ENCODE results near the gene GSTCD. TPM values are rescaled to one million over a fixed set of nuclear protein-coding genes. Genes with fewer than 3 reads are reported as not detected.
A peak's percentile ranks its signal among the peaks of the same experiment; 100 is the strongest.

The GSTCD gene
- total and polyA plus RNA-seq, 9 of the 15 experiments (the other 6 are each of a cell fraction or from before 2014, with no cell fraction given) = 4.5 to 36.3 (median 16.0) TPM

DNA sequence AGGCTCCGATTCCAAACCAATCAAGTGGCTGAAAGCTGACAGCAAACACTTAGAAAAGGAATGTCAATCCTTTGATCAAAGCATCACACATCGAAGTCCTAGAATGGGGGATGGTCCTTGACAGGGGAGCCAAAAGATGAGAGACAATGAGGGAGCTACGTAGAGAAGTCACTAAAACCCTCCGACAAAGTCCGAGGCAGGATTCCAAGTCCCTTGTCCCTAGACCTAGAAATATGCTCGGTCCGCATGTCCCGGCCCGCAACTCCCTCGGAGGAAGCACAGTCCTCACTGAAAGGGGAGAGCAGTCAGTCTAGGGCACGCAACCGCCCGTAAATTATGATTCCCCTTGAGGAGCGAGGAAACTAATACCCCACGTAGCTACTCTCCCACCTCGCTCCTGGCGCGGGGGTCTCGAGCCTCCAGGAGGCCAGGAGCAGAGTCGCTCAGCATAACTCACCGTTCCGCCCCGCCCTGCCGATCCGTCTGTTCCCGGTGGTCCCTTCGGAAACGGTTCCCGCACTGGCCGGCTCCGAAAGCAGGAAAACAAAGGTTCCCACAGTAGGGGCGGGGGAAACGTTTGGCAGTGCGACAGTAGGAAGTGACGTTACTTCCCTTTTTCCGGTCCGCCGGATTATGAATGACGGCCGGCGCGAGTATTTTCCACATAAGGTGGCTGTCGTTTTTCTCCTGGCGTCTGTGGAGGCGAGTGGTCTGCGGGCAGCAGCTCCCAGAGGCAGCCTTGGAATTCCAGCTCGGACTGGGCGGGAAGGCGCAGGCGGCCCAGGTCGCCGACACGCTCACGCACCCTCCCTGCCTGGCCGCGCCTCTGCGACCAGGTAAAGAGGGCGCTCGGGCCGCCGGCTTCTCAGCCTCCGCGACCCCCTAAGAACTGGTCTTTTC lies at the start of gene GSTCD, which contains the start of gene INTS12 (continued):
- TF ChIP-seq, protein P1, sequence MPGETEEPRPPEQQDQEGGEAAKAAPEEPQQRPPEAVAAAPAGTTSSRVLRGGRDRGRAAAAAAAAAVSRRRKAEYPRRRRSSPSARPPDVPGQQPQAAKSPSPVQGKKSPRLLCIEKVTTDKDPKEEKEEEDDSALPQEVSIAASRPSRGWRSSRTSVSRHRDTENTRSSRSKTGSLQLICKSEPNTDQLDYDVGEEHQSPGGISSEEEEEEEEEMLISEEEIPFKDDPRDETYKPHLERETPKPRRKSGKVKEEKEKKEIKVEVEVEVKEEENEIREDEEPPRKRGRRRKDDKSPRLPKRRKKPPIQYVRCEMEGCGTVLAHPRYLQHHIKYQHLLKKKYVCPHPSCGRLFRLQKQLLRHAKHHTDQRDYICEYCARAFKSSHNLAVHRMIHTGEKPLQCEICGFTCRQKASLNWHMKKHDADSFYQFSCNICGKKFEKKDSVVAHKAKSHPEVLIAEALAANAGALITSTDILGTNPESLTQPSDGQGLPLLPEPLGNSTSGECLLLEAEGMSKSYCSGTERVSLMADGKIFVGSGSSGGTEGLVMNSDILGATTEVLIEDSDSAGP (CRISPR knock-in tag; IDR thresholded peaks at IDR 0.05) = peak; percentile 30; the same call in 1 of the 2 replicates
- TF ChIP-seq, protein P2, sequence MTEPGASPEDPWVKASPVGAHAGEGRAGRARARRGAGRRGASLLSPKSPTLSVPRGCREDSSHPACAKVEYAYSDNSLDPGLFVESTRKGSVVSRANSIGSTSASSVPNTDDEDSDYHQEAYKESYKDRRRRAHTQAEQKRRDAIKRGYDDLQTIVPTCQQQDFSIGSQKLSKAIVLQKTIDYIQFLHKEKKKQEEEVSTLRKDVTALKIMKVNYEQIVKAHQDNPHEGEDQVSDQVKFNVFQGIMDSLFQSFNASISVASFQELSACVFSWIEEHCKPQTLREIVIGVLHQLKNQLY (CRISPR knock-in tag; conservative IDR thresholded peaks at IDR 0.05) = no peak
- TF ChIP-seq ZKSCAN1 (IDR thresholded peaks at IDR 0.05; ENCODE audit: low read depth, low read length) (peak; percentile 89), SMAD3 (CRISPR knock-in tag; conservative IDR thresholded peaks at IDR 0.05) (0 out of 2 replicates have a peak, but pooled peaks have one; percentile 54), ZNF76 (CRISPR knock-in tag; IDR thresholded peaks at IDR 0.05; ENCODE audit: borderline replicate concordance) (no peak), SNRNP70 (optimal IDR thresholded peaks at IDR 0.05; ENCODE audit: low read depth, low read length) (no peak)
- TF ChIP-seq, protein P3, sequence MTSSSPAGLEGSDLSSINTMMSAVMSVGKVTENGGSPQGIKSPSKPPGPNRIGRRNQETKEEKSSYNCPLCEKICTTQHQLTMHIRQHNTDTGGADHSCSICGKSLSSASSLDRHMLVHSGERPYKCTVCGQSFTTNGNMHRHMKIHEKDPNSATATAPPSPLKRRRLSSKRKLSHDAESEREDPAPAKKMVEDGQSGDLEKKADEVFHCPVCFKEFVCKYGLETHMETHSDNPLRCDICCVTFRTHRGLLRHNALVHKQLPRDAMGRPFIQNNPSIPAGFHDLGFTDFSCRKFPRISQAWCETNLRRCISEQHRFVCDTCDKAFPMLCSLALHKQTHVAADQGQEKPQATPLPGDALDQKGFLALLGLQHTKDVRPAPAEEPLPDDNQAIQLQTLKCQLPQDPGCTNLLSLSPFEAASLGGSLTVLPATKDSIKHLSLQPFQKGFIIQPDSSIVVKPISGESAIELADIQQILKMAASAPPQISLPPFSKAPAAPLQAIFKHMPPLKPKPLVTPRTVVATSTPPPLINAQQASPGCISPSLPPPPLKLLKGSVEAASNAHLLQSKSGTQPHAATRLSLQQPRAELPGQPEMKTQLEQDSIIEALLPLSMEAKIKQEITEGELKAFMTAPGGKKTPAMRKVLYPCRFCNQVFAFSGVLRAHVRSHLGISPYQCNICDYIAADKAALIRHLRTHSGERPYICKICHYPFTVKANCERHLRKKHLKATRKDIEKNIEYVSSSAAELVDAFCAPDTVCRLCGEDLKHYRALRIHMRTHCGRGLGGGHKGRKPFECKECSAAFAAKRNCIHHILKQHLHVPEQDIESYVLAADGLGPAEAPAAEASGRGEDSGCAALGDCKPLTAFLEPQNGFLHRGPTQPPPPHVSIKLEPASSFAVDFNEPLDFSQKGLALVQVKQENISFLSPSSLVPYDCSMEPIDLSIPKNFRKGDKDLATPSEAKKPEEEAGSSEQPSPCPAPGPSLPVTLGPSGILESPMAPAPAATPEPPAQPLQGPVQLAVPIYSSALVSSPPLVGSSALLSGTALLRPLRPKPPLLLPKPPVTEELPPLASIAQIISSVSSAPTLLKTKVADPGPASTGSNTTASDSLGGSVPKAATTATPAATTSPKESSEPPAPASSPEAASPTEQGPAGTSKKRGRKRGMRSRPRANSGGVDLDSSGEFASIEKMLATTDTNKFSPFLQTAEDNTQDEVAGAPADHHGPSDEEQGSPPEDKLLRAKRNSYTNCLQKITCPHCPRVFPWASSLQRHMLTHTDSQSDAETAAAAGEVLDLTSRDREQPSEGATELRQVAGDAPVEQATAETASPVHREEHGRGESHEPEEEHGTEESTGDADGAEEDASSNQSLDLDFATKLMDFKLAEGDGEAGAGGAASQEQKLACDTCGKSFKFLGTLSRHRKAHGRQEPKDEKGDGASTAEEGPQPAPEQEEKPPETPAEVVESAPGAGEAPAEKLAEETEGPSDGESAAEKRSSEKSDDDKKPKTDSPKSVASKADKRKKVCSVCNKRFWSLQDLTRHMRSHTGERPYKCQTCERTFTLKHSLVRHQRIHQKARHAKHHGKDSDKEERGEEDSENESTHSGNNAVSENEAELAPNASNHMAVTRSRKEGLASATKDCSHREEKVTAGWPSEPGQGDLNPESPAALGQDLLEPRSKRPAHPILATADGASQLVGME (CRISPR knock-in tag; IDR thresholded peaks at IDR 0.05) = peak; percentile 50; the same call in 1 of the 2 replicates
- TF ChIP-seq, protein P4, sequence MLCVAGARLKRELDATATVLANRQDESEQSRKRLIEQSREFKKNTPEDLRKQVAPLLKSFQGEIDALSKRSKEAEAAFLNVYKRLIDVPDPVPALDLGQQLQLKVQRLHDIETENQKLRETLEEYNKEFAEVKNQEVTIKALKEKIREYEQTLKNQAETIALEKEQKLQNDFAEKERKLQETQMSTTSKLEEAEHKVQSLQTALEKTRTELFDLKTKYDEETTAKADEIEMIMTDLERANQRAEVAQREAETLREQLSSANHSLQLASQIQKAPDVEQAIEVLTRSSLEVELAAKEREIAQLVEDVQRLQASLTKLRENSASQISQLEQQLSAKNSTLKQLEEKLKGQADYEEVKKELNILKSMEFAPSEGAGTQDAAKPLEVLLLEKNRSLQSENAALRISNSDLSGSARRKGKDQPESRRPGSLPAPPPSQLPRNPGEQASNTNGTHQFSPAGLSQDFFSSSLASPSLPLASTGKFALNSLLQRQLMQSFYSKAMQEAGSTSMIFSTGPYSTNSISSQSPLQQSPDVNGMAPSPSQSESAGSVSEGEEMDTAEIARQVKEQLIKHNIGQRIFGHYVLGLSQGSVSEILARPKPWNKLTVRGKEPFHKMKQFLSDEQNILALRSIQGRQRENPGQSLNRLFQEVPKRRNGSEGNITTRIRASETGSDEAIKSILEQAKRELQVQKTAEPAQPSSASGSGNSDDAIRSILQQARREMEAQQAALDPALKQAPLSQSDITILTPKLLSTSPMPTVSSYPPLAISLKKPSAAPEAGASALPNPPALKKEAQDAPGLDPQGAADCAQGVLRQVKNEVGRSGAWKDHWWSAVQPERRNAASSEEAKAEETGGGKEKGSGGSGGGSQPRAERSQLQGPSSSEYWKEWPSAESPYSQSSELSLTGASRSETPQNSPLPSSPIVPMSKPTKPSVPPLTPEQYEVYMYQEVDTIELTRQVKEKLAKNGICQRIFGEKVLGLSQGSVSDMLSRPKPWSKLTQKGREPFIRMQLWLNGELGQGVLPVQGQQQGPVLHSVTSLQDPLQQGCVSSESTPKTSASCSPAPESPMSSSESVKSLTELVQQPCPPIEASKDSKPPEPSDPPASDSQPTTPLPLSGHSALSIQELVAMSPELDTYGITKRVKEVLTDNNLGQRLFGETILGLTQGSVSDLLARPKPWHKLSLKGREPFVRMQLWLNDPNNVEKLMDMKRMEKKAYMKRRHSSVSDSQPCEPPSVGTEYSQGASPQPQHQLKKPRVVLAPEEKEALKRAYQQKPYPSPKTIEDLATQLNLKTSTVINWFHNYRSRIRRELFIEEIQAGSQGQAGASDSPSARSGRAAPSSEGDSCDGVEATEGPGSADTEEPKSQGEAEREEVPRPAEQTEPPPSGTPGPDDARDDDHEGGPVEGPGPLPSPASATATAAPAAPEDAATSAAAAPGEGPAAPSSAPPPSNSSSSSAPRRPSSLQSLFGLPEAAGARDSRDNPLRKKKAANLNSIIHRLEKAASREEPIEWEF (CRISPR knock-in tag; IDR thresholded peaks at IDR 0.05) = no peak
